NCI-H2196 (cell line): ENCODE results near the gene MAML3.
"Not testable (repeated sequence)": the region's sequence is repeated elsewhere in the genome, so short reads cannot be mapped to it uniquely, and the experiment has no call there.

Experiments used
- DNase-seq: peaks from one replicate; lab custom pipeline; 2025; ENCODE audit not compliant: unreplicated experiment; lab: John Stamatoyannopoulos, UW

The MAML3 gene

GRCh38 chr4:139969635-139970266 lies 184.2 kb downstream of the MAML3 start:
- no peak for DNase-seq

DNA sequence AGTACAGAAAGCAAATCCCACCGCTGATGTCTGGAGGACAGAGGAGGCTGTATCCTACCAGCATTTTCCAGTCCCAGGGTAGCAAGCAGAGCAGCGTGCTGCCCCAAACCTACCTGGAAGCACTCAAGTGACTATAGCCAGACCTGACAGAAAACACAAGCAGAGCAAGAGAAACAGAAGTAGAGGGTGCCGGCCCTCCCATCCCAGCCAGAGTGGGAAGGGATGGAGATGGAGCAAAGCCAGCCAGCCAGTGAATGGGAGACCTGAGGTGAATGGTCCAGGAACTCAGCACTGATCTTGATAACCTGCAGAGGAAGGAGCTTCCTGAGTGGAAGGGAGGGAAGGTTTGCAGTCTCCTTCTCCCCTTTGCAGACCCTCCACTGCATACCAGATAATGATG lies 185.2 kb downstream of the MAML3 start:
- no peak for DNase-seq

GRCh38 chr4:139966383-139966782 lies 187.6 kb downstream of the MAML3 start:
- DNase-seq: no peak

GRCh38 chr4:139965789-139966188 lies 188.2 kb downstream of the MAML3 start:
- DNase-seq: no peak

DNA sequence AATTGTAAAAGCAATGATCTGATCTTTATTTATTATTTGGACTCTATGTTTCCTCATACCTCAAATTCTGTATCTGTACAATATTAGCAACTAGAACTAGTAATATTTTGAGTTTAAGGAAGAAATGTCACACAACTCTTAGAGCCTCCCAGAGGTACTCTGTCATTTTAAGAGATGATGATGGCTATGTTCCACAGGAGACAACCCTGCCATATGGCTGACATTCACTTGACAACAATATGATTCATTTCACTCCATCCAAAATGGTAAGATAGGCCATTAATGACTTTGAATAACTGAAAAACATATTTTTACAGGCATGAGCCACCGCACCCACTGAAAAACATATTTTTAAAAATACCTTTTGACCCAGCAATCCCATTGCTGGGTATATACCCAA lies 190.3 kb downstream of the MAML3 start:
- DNase-seq: no peak

DNA sequence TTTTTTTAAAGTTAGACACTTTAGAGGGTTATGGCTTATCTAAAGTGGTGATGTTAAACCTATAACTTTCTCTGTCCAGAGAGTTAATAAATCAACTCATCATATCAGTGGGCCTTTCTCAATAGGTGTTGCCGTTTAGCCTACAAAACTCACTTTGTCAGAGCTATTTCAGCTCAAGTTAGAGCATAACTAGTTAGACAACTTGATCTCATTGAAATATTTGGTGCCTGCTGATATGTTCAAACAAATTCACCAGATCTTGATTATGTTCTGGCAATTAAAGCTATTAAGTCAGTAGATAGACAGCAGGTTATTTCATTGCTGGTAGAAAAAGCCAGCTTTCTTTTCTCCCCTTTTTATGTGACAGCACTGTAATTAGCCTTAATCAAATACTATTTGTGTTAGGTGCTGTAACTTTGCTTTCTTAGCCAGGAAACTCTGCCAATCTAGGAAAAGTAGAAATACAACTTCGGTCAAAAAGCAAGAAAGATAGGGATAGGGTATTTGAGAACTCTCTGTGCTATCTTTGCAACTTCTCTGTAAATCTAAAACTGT lies 191.8 kb downstream of the MAML3 start:
- no peak for DNase-seq

- DNase-seq: no peak
Measured at GRCh38 chr4:139961344-139961946, 192.5 kb downstream of the MAML3 start.

GRCh38 chr4:139959396-139959795 lies 194.6 kb downstream of the MAML3 start:
- no peak for DNase-seq

DNA sequence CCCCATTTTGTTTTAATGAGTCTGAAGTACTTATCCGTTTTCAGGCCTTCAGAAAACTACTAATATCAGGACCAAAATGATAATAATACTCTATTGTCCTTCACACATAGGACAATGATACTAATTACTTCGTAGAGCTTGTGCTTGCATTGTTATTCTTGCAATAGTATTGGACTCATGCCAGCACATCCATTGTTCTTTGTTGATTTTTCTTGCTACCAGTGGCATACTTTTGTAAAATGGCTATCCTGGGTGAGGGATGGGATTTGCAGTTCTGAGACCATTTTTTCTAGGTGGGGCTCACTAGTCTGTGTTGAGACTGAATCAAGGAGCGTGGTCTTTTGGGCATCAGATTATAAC lies 195.3 kb downstream of the MAML3 start:
- DNase-seq: no peak

DNA sequence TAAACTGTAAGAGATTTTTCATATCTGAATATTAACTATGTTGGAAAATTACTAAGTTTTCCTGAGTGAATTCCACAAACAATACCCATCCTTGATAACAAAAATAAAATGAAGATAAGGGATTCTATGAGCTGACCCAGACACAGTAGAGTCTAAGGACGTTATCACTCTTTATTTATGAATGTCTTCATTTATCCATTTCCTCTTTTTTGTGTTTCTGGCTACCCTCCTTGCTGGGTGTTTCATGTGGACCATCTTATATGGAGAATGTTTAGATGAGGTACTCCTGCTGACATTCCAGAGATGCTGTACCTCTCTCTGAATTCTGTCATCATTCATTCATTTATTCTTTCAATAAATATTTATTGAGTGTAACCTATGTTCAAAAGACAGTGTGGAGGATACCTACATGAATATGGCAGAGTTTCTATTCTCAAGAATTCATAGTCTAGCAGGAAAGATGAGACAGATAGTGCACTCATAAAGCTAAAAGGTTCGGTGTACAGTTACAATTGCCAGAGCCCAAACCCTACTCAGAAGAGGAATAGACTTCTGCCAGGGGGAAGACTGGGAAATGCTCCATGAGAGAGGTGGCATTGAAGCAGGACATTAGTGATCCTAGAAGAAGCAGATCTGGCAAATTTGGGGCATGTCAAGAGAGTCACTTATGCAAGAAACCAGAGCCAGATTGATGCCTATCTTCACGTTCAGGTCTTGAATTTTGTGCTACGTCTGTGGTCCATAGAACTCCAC lies 195.8 kb downstream of the MAML3 start:
- DNase-seq: no peak

DNA sequence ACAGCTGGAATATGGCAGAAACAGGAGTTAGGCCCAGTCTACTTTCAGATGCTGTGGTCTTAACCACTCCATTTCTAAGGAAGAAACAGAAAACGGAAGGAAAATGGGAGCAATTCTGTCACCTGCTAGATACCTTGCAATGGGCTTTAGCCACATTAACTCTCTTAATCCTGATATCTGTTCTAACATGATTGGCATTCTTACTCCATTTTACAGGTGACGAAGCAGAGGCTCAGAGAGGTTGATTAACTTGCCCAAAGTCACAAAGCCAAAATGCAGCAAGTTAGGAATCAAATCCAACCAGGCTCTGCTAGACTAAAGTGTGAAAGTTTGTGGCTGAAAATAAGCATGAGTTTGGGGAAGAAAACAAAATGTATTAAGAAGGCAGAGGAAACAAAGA lies 196.9 kb downstream of the MAML3 start:
- no peak for DNase-seq

DNA sequence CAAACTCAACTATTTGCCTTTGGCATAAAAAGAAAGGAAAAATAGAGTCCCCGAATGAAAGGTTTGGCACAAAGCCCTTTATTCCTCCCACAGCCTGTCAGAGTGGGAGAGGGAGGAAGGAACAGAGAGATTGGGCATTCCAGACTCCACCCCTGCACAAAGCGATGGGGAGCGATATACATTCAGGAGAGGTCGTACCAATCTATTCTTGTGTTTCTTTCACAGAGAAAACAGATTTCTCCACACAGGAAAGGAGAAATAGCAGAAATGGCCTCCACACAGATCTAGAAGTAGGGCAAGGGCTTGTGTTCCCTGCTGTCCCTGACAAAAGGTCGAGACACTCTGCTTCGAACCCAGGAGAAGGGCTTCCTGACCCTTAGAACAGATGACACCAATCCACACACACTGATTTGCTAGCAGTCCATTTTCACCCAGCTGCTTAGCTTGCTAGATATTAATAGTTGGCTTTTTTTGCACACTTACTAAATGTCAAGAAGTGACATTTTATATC lies 197.4 kb downstream of the MAML3 start:
- no peak for DNase-seq

- peak; percentile 30 for DNase-seq
Measured at GRCh38 chr4:139955600-139955999, 198.4 kb downstream of the MAML3 start.

DNA sequence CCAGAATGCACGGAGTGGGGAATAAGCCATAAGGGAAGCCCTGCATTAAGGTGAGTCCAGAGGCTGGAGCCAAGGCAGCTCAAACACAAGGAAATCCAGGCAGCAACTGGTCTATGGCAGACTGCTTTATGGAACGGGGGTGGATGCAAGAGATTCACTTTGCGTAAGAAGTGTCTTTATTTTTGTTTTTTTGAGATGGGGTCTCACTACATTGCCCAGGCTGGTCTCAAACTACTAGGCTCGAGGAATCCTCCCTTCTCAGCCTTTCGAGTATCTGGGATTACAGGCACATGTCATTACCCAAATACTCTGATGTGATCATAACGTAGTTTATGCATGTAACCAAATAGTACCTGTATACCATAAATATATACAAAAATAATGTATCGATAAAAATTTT lies 199.5 kb downstream of the MAML3 start:
- no peak for DNase-seq

DNA sequence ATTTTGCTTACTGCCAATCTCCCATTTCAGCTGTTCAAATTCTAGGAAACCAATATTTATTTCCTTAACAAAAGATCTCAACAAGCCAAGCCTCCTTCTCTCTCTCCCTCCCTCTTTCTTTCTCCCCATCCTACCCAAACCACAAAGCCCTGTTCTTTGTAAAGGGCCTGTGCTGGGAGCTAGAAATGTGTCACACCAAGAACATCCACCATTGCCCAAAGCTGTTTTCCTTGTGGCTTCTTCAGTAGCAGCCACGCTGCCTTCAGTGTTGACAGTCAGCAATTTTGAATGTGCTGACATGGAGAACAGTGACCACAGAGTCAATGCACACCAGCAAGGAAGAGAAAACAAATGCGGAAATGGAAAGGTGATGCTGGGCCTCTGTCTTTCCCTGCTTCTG lies 203.0 kb downstream of the MAML3 start:
- DNase-seq: no peak

- DNase-seq: no peak
Measured at GRCh38 chr4:139950568-139950967, 203.4 kb downstream of the MAML3 start.

DNA sequence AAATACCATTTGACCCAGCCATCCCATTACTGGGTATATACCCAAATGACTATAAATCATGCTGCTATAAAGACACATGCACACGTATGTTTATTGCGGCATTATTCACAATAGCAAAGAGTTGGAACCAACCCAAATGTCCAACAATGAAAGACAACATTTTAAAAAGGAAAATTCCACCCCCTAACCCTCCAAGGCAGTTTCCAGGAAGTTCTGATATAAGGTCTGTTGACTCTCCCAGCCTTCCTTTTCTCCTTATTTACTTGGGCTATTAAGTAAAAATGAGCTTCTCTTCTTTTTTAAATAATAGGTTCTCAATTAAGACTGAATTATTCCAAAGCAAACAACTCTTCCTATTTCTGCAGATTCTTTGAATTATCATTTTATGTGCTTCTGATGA lies 209.1 kb downstream of the MAML3 start:
- DNase-seq: not testable (repeated sequence)

DNA sequence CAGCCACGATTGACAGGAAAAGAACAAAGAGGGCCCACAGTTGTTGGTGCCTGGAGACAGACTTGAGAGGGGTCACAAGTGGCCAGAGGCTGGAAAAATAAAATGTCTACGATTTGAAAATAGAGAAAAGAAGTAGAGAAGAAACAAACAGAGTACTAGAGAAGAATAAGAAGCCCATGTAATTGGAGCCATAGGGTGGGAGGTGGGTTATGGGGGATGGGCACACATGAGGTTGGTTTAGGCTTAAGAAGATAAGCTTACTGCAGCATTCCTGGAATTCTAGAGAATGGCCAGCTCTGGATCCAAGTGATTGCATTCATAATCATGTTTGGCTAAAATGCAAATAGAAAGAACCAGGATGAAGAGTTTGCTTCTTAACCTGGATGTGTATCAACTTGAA lies 210.7 kb downstream of the MAML3 start:
- DNase-seq: no peak

GRCh38 chr4:139942241-139942640 lies 211.7 kb downstream of the MAML3 start:
- no peak for DNase-seq

DNA sequence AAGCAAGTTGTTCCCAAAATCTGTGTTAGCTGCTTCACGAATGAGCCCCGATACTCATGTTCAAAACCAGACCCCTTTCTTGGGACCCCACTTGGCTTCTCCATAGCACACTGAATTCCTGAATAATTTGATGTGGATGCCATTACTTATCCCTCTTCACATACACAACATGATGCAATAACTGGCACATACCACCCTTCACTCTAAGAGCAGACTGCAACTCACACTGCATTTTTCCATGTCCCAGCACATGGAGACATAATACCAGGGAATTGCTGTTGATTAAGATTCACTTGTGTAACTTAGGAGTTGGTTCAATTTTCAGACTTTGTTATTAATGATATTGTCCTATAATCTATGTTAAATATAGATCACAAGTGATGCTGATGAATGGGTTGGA lies 213.4 kb downstream of the MAML3 start:
- no peak for DNase-seq

GRCh38 chr4:139938414-139938813 lies 215.6 kb downstream of the MAML3 start:
- DNase-seq: no peak

GRCh38 chr4:139935911-139936310 lies 218.1 kb downstream of the MAML3 start:
- no peak for DNase-seq
